ENCODE results near the gene OVOL2. TPM values are rescaled to one million over a fixed set of nuclear protein-coding genes. Genes with fewer than 3 reads are reported as not detected.
A peak's percentile ranks its signal among the peaks of the same experiment; 100 is the strongest.

The OVOL2 gene
- total RNA-seq, 1 donor from 2014 or later: not detected

GRCh38 chr20:18016772-18017171 is 40.9 kb downstream of the OVOL2 start:
- DNase-seq (ENCODE audit: low read depth in 2 of 2): no peak

- no peak for DNase-seq (ENCODE audit: low read depth in 2 of 2)
Measured at GRCh38 chr20:18014411-18014810, 43.3 kb downstream of the OVOL2 start.

GRCh38 chr20:18012901-18013300 is 44.8 kb downstream of the OVOL2 start:
- DNase-seq (ENCODE audit: low read depth in 2 of 2): no peak

GRCh38 chr20:18011951-18012645 is 45.6 kb downstream of the OVOL2 start:
- DNase-seq (ENCODE audit: low read depth in 2 of 2): no peak

GRCh38 chr20:18011482-18011881 is 46.2 kb downstream of the OVOL2 start:
- DNase-seq (ENCODE audit: low read depth in 2 of 2): no peak

GRCh38 chr20:18009116-18009515 is 48.6 kb downstream of the OVOL2 start:
- no peak for DNase-seq (ENCODE audit: low read depth in 2 of 2)

- DNase-seq (ENCODE audit: low read depth in 2 of 2): no peak
Measured at GRCh38 chr20:18007534-18008292, 50.0 kb downstream of the OVOL2 start.

GRCh38 chr20:18006684-18007083 is 51.0 kb downstream of the OVOL2 start:
- DNase-seq (ENCODE audit: low read depth in 2 of 2): no peak

GRCh38 chr20:18005990-18006364 is 51.7 kb downstream of the OVOL2 start:
- no peak for DNase-seq (ENCODE audit: low read depth in 2 of 2)

- no peak for DNase-seq (ENCODE audit: low read depth in 2 of 2)
Measured at GRCh38 chr20:18005170-18005989, 52.3 kb downstream of the OVOL2 start.

GRCh38 chr20:18004384-18005031 is 53.2 kb downstream of the OVOL2 start:
- no peak for DNase-seq (ENCODE audit: low read depth in 2 of 2)

- no peak for DNase-seq (ENCODE audit: low read depth in 2 of 2)
Measured at GRCh38 chr20:18003897-18004296, 53.8 kb downstream of the OVOL2 start.

- DNase-seq (ENCODE audit: low read depth in 2 of 2): peak in 1 of 2 donors; percentile 29
Measured at GRCh38 chr20:18001131-18001921, 56.4 kb downstream of the OVOL2 start.

- no peak for DNase-seq (ENCODE audit: low read depth in 2 of 2)
Measured at GRCh38 chr20:17999566-17999965, 58.1 kb downstream of the OVOL2 start.

GRCh38 chr20:17998446-17998845 is 59.3 kb downstream of the OVOL2 start:
- DNase-seq (ENCODE audit: low read depth in 2 of 2): no peak

- DNase-seq (ENCODE audit: low read depth in 2 of 2): peak; percentile 44 to 68
Measured at GRCh38 chr20:17995967-17996819, 61.5 kb downstream of the OVOL2 start.

- DNase-seq (ENCODE audit: low read depth in 2 of 2): peak in 1 of 2 donors; percentile 54
Measured at GRCh38 chr20:17993546-17993945, 64.2 kb downstream of the OVOL2 start.

- DNase-seq (ENCODE audit: low read depth in 2 of 2): peak in 1 of 2 donors; percentile 82
Measured at GRCh38 chr20:17992847-17993513, 64.7 kb downstream of the OVOL2 start.

- DNase-seq (ENCODE audit: low read depth in 2 of 2): no peak
Measured at GRCh38 chr20:17992224-17992637, 65.5 kb downstream of the OVOL2 start.
